ENCODE measurements around the gene SBK3.

Gene SBK3

GRCh38 chr19:55495646-55496349 lies 49.5 kb downstream of the SBK3 start:
- TF ChIP-seq CREB5 (CRISPR knock-in tag; IDR thresholded peaks at IDR 0.05; ENCODE audit: low read depth) (no peak), ISL1 (CRISPR knock-in tag; IDR thresholded peaks at IDR 0.05) (no peak), RARB (CRISPR knock-in tag; IDR thresholded peaks at IDR 0.05) (no peak), ZC3H10 (CRISPR knock-in tag; IDR thresholded peaks at IDR 0.05) (no peak), ARNTL (CRISPR knock-in tag; IDR thresholded peaks at IDR 0.05; ENCODE audit: borderline replicate concordance, low read depth) (no peak), GLIS3 (CRISPR knock-in tag; IDR thresholded peaks at IDR 0.05) (no peak), PPARA (CRISPR knock-in tag; IDR thresholded peaks at IDR 0.05; ENCODE audit: borderline replicate concordance) (no peak), OSR1 (CRISPR knock-in tag; IDR thresholded peaks at IDR 0.05) (no peak), BACH2 (CRISPR knock-in tag; IDR thresholded peaks at IDR 0.05; ENCODE audit: borderline replicate concordance) (no peak), ZNF565 (CRISPR knock-in tag; conservative IDR thresholded peaks at IDR 0.05; ENCODE audit: low read depth) (no peak), CSRNP3 (CRISPR knock-in tag; IDR thresholded peaks at IDR 0.05) (no peak), ZFP30 (CRISPR knock-in tag; IDR thresholded peaks at IDR 0.05) (no peak), SNAI2 (CRISPR knock-in tag; IDR thresholded peaks at IDR 0.05) (no peak)
- TF ChIP-seq, protein P1, sequence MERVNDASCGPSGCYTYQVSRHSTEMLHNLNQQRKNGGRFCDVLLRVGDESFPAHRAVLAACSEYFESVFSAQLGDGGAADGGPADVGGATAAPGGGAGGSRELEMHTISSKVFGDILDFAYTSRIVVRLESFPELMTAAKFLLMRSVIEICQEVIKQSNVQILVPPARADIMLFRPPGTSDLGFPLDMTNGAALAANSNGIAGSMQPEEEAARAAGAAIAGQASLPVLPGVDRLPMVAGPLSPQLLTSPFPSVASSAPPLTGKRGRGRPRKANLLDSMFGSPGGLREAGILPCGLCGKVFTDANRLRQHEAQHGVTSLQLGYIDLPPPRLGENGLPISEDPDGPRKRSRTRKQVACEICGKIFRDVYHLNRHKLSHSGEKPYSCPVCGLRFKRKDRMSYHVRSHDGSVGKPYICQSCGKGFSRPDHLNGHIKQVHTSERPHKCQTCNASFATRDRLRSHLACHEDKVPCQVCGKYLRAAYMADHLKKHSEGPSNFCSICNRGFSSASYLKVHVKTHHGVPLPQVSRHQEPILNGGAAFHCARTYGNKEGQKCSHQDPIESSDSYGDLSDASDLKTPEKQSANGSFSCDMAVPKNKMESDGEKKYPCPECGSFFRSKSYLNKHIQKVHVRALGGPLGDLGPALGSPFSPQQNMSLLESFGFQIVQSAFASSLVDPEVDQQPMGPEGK (CRISPR knock-in tag; IDR thresholded peaks at IDR 0.05; ENCODE audit: borderline replicate concordance): no peak
- TF ChIP-seq, protein P2, sequence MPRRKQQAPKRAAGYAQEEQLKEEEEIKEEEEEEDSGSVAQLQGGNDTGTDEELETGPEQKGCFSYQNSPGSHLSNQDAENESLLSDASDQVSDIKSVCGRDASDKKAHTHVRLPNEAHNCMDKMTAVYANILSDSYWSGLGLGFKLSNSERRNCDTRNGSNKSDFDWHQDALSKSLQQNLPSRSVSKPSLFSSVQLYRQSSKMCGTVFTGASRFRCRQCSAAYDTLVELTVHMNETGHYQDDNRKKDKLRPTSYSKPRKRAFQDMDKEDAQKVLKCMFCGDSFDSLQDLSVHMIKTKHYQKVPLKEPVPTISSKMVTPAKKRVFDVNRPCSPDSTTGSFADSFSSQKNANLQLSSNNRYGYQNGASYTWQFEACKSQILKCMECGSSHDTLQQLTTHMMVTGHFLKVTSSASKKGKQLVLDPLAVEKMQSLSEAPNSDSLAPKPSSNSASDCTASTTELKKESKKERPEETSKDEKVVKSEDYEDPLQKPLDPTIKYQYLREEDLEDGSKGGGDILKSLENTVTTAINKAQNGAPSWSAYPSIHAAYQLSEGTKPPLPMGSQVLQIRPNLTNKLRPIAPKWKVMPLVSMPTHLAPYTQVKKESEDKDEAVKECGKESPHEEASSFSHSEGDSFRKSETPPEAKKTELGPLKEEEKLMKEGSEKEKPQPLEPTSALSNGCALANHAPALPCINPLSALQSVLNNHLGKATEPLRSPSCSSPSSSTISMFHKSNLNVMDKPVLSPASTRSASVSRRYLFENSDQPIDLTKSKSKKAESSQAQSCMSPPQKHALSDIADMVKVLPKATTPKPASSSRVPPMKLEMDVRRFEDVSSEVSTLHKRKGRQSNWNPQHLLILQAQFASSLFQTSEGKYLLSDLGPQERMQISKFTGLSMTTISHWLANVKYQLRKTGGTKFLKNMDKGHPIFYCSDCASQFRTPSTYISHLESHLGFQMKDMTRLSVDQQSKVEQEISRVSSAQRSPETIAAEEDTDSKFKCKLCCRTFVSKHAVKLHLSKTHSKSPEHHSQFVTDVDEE (CRISPR knock-in tag; IDR thresholded peaks at IDR 0.05): no peak
- ATAC-seq: no peak

- TF ChIP-seq ZNF70 (CRISPR knock-in tag; IDR thresholded peaks at IDR 0.05) (no peak), POU6F1 (CRISPR knock-in tag; IDR thresholded peaks at IDR 0.05; ENCODE audit: borderline replicate concordance, low read depth) (no peak), OSR1 (CRISPR knock-in tag; IDR thresholded peaks at IDR 0.05) (no peak), ESRRG (CRISPR knock-in tag; IDR thresholded peaks at IDR 0.05) (no peak), SNAI2 (CRISPR knock-in tag; IDR thresholded peaks at IDR 0.05) (no peak), GLIS3 (CRISPR knock-in tag; IDR thresholded peaks at IDR 0.05) (no peak)
- TF ChIP-seq, protein P2 (CRISPR knock-in tag; IDR thresholded peaks at IDR 0.05): no peak
- no peak for ATAC-seq
These were observed 51.1 kb downstream of the SBK3 start for GRCh38 chr19:55494172-55494761.

Data from SK-N-SH treated with all-trans-retinoic acid at 6 μM for 48 hours (cell line).